Retinal pigment epithelial cell (primary cell): ENCODE measurements around the gene POU4F1.

Source experiments
- DNase-seq: peaks from one replicate; pipeline ENCODE4 v3.0.0-alpha.2; 2010; ENCODE audit warnings: low read depth
- H3K4me3 ChIP-seq: 2 replicates; pipeline ENCODE4 v1.5.1; 2011; ENCODE audit warnings: mild to moderate bottlenecking, low read length, control low read depth, moderate library complexity
- TF ChIP-seq, protein P1 (sequence below): conservative IDR thresholded peaks from 2 replicates; pipeline ENCODE4 v1.5.1; 2011; ENCODE audit warnings: low read depth, low read length, control low read depth, inconsistent platforms

The POU4F1 gene

DNA sequence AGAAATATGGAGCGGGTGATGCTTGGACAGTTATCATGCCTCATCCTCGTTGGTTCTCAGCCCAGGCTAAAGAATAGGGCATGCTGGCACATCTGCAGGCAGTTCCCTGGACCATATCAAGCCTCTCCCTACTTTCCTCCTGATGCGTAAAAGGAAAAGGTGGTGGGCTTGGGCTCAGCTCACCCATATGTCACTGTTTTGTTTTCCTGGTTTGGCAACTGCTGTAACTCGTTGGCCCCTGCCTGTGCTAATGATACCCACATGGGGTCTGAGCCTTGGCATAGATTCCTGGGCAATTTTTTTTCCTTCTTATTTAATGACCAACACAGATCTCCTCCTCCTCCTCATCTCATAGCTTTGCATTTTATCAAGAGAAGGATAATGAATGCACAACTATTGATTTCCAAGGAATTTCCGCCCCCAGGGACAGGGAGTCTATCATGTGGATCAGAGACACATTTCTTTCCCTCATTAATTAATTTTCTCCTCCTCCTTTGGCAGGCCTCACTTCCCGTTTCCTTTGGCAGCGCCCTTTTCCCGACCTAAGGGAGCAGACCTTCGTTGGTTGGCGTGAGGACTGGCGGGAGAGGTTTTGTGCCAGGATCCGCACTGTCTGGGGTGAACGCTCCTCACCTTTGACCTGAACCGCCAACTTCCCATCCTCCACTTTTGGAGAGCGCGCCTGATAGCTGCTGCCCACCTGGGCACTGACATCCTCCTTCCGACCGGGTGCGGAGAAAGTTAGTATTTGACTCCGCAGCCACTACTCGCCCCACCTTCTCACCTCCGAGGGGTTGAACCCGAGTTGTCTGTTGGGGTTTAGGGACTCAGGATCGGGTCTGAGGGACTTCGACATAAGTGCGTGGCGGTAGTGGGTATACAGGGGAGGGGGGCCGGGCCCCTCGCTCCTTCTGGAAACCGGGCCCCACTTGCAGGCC, 3.4 kb upstream of the POU4F1 start:
- TF ChIP-seq, protein P1, sequence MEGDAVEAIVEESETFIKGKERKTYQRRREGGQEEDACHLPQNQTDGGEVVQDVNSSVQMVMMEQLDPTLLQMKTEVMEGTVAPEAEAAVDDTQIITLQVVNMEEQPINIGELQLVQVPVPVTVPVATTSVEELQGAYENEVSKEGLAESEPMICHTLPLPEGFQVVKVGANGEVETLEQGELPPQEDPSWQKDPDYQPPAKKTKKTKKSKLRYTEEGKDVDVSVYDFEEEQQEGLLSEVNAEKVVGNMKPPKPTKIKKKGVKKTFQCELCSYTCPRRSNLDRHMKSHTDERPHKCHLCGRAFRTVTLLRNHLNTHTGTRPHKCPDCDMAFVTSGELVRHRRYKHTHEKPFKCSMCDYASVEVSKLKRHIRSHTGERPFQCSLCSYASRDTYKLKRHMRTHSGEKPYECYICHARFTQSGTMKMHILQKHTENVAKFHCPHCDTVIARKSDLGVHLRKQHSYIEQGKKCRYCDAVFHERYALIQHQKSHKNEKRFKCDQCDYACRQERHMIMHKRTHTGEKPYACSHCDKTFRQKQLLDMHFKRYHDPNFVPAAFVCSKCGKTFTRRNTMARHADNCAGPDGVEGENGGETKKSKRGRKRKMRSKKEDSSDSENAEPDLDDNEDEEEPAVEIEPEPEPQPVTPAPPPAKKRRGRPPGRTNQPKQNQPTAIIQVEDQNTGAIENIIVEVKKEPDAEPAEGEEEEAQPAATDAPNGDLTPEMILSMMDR: no peak
- H3K4me3 ChIP-seq: no peak overlapping the region

DNA sequence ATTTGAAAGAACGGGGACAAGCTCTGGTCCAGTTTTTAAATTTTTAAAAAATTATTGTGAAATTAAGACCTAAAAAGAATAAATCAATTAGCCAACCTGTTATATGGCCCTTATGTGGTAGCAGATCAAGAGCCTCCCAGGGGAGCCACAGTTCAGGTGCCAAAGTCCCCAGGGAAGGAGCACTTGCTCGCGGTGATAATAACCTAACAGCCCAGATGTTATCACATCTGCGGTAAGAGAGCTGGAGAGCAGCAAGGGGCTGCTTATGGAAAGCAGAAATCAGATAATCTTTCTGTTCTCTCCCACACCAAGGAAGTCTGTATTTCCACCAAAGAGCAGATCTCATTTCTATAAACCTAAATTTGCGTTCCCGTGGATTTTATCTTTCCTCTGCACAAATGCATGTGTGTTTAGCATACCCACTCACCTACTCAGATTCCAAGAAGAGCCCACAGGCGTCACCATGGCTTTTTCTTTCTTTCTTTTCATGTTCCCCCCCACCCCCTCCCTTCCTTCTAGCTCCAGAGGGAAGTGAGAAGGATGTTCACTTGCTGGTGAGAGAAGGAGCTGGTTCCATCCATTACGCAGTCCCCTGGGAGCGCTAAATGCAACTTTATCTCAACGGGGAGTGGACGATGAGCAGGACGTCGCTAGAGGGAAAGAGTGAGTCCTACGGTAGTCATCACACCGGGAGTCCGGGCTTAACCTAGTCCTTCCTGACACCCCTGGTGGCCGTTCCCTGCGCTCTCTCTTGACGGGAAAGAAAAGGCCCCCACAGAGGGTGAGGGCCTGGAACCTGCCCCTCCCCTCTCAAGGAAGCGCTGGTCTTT, 1.6 kb upstream of the POU4F1 start:
- TF ChIP-seq, protein P1: no peak
- no peak for DNase-seq
- no peak overlapping the region for H3K4me3 ChIP-seq

More for the DNA sequence above, 3.4 kb upstream of the POU4F1 start:
- no peak for DNase-seq

DNA sequence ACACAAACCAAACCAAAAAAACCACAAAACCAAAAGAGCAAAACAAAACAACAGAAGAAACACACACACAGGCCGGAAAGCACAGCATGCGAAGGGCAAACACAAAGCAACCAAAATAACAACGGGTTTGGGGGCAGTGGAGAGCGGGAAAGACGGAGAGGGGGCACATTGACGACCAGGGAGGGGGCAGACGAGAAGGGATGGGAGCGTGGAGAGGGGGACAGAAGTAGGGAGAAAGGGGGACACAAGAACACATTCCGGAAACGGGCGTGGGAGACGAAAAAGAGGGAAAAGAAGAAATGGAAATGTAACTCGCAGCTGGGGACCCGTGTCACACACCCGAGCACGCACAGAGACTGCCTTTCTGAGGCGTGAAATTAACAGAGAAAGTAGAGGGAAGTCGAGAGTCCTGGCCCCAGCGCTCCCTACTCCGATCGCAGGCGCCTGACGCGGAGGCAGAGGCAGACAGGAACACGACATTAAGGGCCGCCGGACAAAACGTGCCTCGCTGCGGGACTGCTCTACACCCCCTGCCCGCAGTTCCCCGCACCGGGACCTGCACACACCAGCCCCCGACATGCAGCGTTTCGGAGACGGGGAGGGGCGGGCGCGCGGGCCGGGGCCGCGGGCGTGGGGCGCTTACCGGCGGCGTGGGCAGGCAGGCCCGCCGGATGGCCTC, 652 bp downstream of the POU4F1 start:
- TF ChIP-seq, protein P1: no peak
- no peak for DNase-seq

DNA sequence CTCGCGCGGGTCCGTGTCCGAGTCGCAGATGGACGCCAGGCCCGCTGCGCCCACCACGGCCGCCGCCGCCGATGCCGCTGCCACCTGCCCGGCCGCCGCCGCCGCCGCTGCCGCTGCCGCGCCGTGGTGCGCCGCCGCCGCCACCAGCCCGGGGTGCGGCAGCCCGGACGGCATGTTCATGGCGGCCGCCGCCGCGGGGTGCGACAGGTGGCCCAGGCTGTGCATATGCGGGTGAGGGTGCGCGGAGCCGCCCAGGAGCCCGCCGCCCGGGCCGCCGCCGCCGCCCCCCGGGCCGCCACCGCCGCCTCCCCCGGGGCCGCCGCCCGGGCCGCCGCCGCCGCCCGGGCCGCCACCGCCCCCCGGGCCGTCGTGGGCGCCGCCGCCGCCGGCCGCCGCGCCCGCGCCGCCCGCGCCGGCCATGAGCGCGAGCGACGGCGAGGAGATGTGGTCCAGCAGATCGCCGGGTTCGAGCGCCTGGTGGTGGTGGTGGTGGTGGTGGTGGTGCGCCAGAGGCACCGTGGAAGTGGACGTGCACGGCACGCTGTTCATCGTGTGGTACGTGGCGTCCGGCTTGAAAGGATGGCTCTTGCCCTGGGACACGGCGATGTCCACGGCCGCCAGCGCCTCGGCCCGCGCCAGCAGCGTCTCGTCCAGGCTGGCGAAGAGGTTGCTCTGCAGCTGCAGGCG, 1.3 kb downstream of the POU4F1 start:
- TF ChIP-seq, protein P1: no peak
- no peak overlapping the region for H3K4me3 ChIP-seq
- DNase-seq: no peak

More for the DNA sequence above, 652 bp downstream of the POU4F1 start:
- peak overlapping the region; percentile 25 for H3K4me3 ChIP-seq

DNA sequence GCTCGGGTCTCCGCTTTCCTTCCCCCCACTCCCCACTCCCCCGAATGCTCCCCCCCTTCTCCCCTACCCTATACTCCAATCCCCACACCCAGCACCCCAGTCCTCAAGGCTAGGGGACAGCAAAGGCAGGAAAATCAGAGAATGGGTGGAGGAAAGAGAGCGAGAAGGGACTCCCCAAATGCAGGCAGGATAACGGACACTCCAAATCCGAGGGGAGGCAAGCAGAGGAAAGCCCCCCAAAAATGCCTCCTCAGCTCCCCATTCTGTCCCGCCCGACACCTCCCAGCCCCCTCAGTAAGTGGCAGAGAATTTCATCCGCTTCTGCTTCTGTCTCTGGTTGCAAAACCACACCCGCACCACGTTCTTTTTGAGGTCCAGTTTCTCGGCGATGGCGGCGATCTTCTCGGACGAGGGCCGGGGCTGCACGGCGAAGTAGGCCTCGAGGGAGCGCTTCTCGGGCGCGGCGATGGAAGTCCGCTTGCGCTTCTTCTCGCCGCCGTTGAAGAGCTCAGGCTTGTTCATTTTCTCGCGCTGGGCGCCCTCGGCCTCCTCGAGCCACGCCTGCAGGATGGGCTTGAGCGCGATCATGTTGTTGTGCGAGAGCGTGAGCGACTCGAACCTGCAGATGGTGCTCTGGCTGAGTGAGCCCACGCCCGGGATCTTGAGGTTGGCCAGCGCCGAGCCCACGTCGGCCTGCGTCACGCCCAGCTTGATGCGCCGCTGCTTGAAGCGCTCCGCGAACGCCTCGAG, 2.1 kb downstream of the POU4F1 start:
- no peak for DNase-seq

More for the DNA sequence above, 2.1 kb downstream of the POU4F1 start:
- no peak overlapping the region for H3K4me3 ChIP-seq
- TF ChIP-seq, protein P1: no peak
